ENCODE results near the gene AP5M1. TPM values are rescaled to one million over a fixed set of nuclear protein-coding genes. Genes with fewer than 3 reads are reported as not detected.
A peak's percentile ranks its signal among the peaks of the same experiment; 100 is the strongest.
"Not testable (repeated sequence)": the region's sequence is repeated elsewhere in the genome, so short reads cannot be mapped to it uniquely, and the experiment has no call there.

AP5M1 gene
- polyA plus RNA-seq, 1 donor, result 51.2 TPM

DNA sequence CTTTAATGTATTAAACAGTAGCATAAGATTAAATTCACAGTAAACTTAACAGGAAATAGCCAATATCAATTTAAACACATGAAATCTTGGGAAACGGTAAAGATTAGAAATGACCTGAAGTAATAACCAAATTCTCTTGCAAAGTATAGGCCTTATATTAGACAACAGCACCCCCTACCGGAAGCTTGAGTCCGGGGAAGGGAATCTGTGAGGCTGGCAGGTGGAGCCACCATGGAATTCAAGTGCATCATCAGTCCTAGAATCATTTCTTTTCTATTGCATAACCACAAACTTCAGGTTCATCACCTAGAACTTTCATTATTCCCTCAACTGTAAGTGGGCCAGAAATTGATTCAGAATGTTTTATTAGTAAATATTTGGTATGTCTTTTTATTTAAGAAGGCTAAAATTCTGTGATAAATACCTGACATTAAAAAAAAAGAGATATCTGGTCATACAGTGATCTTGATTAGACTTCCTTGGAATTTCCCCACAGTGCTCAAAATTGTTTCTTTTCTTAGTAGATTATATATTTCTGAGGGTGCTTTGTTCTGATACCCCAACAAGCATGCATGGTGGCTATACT lies 48.6 kb downstream of the AP5M1 start:
- Histone ChIP-seq H3K36me3 (ENCODE audit: control insufficient read depth, insufficient read depth, low read length) (no peaks in the 10 kb centered on the region), H3K9me3 (ENCODE audit: control insufficient read depth, low read depth, low read length) (no peaks in the 10 kb centered on the region), H3K4me1 (ENCODE audit: control insufficient read depth, insufficient read depth, low read length) (no peaks in the 10 kb centered on the region), H3K4me3 (ENCODE audit: low read length) (no peak overlapping the region), H3K27me3 (ENCODE audit: control insufficient read depth, insufficient read depth, low read length) (no peaks in the 10 kb centered on the region), H3K27ac (ENCODE audit: low read length) (no peak overlapping the region)
- DNase-seq, result peak; percentile 69 to 71
- WGBS (ENCODE audit: insufficient coverage, low lambda C conversion rate), result no CpG with 5 or more reads among the region's 3 CpGs

DNA sequence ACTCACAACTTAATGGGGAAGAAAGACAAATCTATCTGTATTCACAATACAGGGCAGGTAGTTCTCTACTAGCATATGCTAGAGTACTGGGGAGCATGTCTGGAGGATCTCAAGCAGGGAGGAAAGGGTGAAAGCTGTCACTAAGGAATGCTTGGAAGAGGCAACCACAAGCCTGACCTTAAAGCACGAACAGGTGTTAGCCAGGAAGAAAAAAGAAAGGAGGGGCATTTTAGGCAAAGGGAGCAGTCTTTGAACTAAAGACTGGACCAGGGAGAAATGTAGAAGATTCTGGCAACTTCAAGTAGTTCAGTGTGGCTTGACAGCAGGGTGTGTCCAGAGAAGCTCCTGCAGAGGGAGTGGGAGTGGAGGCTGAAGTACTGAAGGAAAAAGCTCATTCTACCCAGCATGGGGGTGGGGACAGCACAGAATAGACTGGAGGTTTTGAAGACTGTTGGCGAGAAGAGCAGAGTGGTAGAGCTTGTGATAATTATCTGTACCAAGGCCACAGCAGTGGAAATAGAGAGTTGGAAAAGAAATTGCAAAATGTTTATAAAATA lies 50.9 kb downstream of the AP5M1 start:
- WGBS (ENCODE audit: insufficient coverage, low lambda C conversion rate), result 35% methylated on average over 2 of the region's 2 CpGs
- no peaks in the 10 kb centered on the region for H3K9me3 ChIP-seq (ENCODE audit: control insufficient read depth, low read depth, low read length)
- no peaks in the 10 kb centered on the region for H3K36me3 ChIP-seq (ENCODE audit: control insufficient read depth, insufficient read depth, low read length)
- no peak overlapping the region for H3K27ac ChIP-seq (ENCODE audit: low read length)
- no peaks in the 10 kb centered on the region for H3K4me1 ChIP-seq (ENCODE audit: control insufficient read depth, insufficient read depth, low read length)
- no peaks in the 10 kb centered on the region for H3K27me3 ChIP-seq (ENCODE audit: control insufficient read depth, insufficient read depth, low read length)
- no peak overlapping the region for H3K4me3 ChIP-seq (ENCODE audit: low read length)
- no peak for DNase-seq

DNA sequence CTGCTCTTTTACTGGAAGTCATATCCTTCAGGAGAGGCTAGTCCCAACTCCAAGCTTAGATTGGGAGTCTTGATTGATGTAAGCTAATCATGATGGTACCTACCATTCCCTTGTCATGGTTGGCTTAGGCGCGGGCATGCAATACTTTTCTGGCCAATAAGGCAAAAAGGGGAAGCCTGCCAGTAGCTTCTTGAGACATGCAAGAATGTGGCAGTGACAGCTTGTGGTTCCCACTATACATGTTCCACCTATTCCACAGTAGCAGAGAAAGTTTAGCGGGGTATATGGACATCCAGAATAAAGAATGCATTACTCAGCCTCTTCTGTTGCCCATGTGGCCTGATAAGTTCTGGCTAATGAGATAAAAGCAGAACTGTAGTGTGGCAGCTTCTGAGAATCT lies 55.0 kb downstream of the AP5M1 start:
- no peaks in the 10 kb centered on the region for H3K9me3 ChIP-seq (ENCODE audit: control insufficient read depth, low read depth, low read length)
- H3K36me3 ChIP-seq (ENCODE audit: control insufficient read depth, insufficient read depth, low read length), result no peaks in the 10 kb centered on the region
- H3K27ac ChIP-seq (ENCODE audit: low read length), result no peak overlapping the region
- no peaks in the 10 kb centered on the region for H3K27me3 ChIP-seq (ENCODE audit: control insufficient read depth, insufficient read depth, low read length)
- WGBS (ENCODE audit: insufficient coverage, low lambda C conversion rate), result no CpG with 5 or more reads among the region's 3 CpGs
- no peak overlapping the region for H3K4me3 ChIP-seq (ENCODE audit: low read length)
- DNase-seq, result no peak
- no peaks in the 10 kb centered on the region for H3K4me1 ChIP-seq (ENCODE audit: control insufficient read depth, insufficient read depth, low read length)

DNA sequence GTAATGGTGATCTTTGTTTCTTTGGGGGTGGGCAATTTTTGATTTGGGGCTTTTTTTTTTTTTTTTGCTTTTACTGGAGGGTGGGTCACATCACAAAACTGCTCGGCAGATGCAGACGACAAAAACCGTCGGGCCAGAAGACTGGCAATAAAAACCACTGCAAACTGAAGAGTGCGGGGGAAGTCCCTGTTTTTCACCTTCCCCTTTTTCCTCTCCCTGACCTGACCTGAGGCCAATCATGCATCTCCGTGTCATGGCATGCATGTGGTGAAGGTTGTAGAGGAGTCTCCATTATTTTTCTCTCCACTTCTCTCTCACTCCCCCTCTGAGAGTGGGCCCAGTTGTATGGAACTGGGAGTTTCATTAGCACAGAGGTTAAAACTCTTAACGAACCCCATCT lies 57.5 kb downstream of the AP5M1 start:
- Histone ChIP-seq H3K27me3 (ENCODE audit: control insufficient read depth, insufficient read depth, low read length) (no peaks in the 10 kb centered on the region), H3K9me3 (ENCODE audit: control insufficient read depth, low read depth, low read length) (no peaks in the 10 kb centered on the region), H3K27ac (ENCODE audit: low read length) (no peak overlapping the region), H3K4me3 (ENCODE audit: low read length) (no peak overlapping the region), H3K4me1 (ENCODE audit: control insufficient read depth, insufficient read depth, low read length) (no peaks in the 10 kb centered on the region), H3K36me3 (ENCODE audit: control insufficient read depth, insufficient read depth, low read length) (no peaks in the 10 kb centered on the region)
- no peak for DNase-seq
- no CpG with 5 or more reads among the region's 7 CpGs for WGBS (ENCODE audit: insufficient coverage, low lambda C conversion rate)

DNA sequence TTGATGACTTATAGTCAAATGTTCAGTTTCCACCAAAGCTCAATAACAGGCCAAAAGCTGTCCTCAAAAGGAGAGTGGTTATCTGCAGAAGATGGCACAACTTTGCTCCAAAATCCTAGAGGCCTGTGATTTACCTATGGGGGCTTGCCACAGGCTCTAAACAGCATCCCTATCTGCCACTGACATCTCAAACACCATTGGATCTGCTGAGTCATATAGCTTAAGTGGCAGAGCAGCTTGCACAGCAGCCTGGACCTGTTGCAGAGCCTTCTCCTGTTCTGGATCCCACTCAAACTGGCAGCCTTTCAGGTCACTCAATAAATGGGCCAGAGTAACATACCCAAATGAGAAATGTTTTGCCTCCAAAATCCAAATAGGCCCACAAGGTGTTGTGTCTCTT lies 61.1 kb downstream of the AP5M1 start:
- DNase-seq, result no peak
- no peak overlapping the region for H3K27ac ChIP-seq (ENCODE audit: low read length)
- H3K4me1 ChIP-seq (ENCODE audit: control insufficient read depth, insufficient read depth, low read length), result no peaks in the 10 kb centered on the region
- no peaks in the 10 kb centered on the region for H3K27me3 ChIP-seq (ENCODE audit: control insufficient read depth, insufficient read depth, low read length)
- H3K4me3 ChIP-seq (ENCODE audit: low read length), result no peak overlapping the region
- no peaks in the 10 kb centered on the region for H3K36me3 ChIP-seq (ENCODE audit: control insufficient read depth, insufficient read depth, low read length)
- peaks cover 5% of the 10 kb centered on the region for H3K9me3 ChIP-seq (ENCODE audit: control insufficient read depth, low read depth, low read length)

DNA sequence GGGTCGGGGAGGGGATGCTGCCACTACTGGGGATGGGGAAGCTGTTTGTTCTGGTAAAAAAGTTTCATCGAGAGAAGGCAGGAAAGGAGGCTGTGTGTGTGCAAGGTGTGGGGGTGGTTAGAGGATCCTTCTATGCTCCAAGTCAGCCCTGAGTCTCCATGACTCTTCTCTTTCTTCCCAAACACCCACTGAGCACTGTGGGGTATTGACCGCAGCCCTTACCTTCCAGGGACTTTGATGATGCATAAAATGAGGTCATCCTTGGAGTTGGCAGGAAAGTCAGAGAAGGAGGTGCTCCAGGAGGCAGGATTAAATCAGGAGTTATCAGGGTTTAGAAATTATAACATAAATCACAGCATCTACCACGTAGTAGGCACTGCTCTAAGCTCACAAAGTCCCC lies 63.7 kb downstream of the AP5M1 start:
- H3K9me3 ChIP-seq (ENCODE audit: control insufficient read depth, low read depth, low read length); H3K36me3 ChIP-seq (ENCODE audit: control insufficient read depth, insufficient read depth, low read length); H3K4me3 ChIP-seq (ENCODE audit: low read length); H3K4me1 ChIP-seq (ENCODE audit: control insufficient read depth, insufficient read depth, low read length); H3K27ac ChIP-seq (ENCODE audit: low read length); DNase-seq; H3K27me3 ChIP-seq (ENCODE audit: control insufficient read depth, insufficient read depth, low read length): not testable (repeated sequence)
- no CpG with 5 or more reads among the region's 4 CpGs for WGBS (ENCODE audit: insufficient coverage, low lambda C conversion rate)

DNA sequence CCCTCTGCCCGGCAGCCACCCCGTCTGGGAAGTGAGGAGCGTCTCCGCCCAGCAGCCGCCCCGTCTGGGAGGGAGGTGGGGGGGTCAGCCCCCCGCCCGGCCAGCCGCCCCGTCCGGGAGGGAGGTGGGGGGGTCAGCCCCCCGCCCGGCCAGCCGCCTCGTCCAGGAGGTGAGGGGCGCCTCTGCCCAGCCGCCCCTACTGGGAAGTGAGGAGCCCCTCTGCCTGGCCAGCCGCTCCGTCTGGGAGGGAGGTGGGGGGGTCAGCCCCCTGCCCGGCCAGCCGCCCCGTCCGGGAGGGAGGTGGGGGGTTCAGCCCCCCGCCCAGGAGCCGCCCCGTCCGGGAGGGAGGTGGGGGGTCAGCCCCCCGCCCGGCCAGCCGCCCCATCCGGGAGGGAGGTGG lies 65.0 kb downstream of the AP5M1 start:
- H3K9me3 ChIP-seq (ENCODE audit: control insufficient read depth, low read depth, low read length); H3K27ac ChIP-seq (ENCODE audit: low read length); DNase-seq; H3K36me3 ChIP-seq (ENCODE audit: control insufficient read depth, insufficient read depth, low read length); H3K4me1 ChIP-seq (ENCODE audit: control insufficient read depth, insufficient read depth, low read length); H3K4me3 ChIP-seq (ENCODE audit: low read length); H3K27me3 ChIP-seq (ENCODE audit: control insufficient read depth, insufficient read depth, low read length): not testable (repeated sequence)
- no CpG with 5 or more reads among the region's 31 CpGs for WGBS (ENCODE audit: insufficient coverage, low lambda C conversion rate)

DNA sequence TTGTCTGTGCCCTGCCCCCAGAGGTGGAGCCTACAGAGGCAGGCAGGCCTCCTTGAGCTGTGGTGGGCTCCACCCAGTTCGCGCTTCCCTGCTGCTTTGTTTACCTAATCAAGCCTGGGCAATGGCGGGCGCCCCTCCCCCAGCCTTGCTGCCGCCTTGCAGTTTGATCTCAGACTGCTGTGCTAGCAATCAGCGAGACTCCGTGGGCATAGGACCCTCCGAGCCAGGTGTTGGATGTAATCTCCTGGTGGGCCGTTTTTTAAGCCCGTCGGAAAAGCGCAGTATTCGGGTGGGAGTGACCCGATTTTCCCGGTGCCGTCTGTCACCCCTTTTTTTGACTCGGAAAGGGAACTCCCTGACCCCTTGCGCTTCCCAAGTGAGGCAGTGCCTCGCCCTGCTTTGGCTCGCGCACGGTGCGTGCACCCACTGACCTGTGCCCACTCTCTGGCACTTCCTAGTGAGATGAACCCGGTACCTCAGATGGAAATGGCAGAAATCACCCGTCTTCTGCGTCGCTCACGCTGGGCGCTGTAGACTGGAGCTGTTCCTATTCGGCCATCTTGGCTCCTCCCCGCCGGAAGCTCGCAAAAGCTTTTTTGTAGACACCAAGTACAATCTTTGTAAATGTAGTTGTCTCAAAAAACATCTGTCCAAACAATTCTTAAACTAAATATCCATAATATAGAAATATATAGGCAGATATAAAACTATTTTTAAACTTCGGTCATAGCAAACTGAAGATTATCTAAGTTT lies 75.0 kb downstream of the AP5M1 start:
- 81% methylated on average over 5 of the region's 34 CpGs for WGBS (ENCODE audit: insufficient coverage, low lambda C conversion rate)
- not testable (repeated sequence) for H3K36me3 ChIP-seq (ENCODE audit: control insufficient read depth, insufficient read depth, low read length); H3K27me3 ChIP-seq (ENCODE audit: control insufficient read depth, insufficient read depth, low read length); H3K9me3 ChIP-seq (ENCODE audit: control insufficient read depth, low read depth, low read length); DNase-seq; H3K27ac ChIP-seq (ENCODE audit: low read length); H3K4me3 ChIP-seq (ENCODE audit: low read length); H3K4me1 ChIP-seq (ENCODE audit: control insufficient read depth, insufficient read depth, low read length)

DNA sequence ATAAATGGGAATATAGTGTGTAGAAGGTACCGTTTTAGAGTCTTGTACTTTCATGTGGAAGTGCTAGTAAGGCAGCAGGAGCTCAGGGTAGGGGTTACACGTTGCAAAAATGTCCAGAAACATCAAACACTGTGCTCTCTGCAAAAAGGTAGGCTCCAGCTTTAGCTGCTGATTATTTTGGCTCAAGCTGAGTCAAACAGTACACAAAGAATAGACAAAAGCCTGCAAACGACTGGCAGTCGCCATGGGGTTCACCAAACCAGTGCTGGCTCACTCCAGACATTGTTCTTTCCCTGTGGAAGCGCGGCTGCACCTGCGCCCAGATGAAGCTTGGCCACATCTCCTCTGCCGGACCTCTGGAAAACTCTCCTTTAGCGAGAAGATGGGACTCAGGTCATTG lies 76.3 kb downstream of the AP5M1 start:
- H3K4me1 ChIP-seq (ENCODE audit: control insufficient read depth, insufficient read depth, low read length), result no peaks in the 10 kb centered on the region
- no peak overlapping the region for H3K27ac ChIP-seq (ENCODE audit: low read length)
- H3K36me3 ChIP-seq (ENCODE audit: control insufficient read depth, insufficient read depth, low read length), result no peaks in the 10 kb centered on the region
- no peaks in the 10 kb centered on the region for H3K27me3 ChIP-seq (ENCODE audit: control insufficient read depth, insufficient read depth, low read length)
- no peaks in the 10 kb centered on the region for H3K9me3 ChIP-seq (ENCODE audit: control insufficient read depth, low read depth, low read length)
- no peak for DNase-seq
- no peak overlapping the region for H3K4me3 ChIP-seq (ENCODE audit: low read length)
- WGBS (ENCODE audit: insufficient coverage, low lambda C conversion rate), result 80% methylated on average over 1 of the region's 9 CpGs

DNA sequence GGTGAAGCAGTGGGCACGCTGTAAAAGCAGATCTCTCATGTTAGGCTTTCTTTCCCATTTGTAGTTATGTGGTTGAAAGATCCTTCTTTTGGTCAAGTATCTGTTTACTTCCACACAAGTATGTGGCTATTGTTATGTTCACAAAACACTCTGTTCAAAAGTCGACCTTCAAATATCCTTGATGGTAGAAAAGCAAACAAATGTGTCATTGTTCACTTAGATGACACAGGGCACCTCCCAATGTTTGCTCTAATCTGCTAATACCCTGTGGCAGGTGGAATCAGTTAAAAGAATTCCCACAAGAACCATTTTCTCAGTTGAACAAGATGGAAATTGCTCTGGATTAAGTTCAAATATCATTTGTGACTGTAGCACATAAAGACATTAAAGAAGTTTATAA lies 78.0 kb downstream of the AP5M1 start:
- Histone ChIP-seq H3K27me3 (ENCODE audit: control insufficient read depth, insufficient read depth, low read length) (no peaks in the 10 kb centered on the region), H3K36me3 (ENCODE audit: control insufficient read depth, insufficient read depth, low read length) (no peaks in the 10 kb centered on the region), H3K27ac (ENCODE audit: low read length) (no peak overlapping the region), H3K4me3 (ENCODE audit: low read length) (no peak overlapping the region), H3K9me3 (ENCODE audit: control insufficient read depth, low read depth, low read length) (no peaks in the 10 kb centered on the region), H3K4me1 (ENCODE audit: control insufficient read depth, insufficient read depth, low read length) (no peaks in the 10 kb centered on the region)
- DNase-seq, result no peak
- WGBS (ENCODE audit: insufficient coverage, low lambda C conversion rate), result no CpG with 5 or more reads among the region's 2 CpGs

All from large intestine (tissue), 3 donors.